Neural progenitor cell (in vitro differentiated cells): ENCODE results near the gene ARID5B. TPM values are rescaled to one million over a fixed set of nuclear protein-coding genes. Genes with fewer than 3 reads are reported as not detected.

ENCODE experiments used
- DNase-seq: peaks from one replicate; pipeline ENCODE4 v3.0.0-alpha.2; 2016; ENCODE audit warnings: low spot score
- H2AFZ ChIP-seq: fragments of 200-600 bp; sonication (generic); replicated peaks from 2 replicates; pipeline ENCODE4 v1.6.1; 2016; ENCODE audit warnings: antibody characterized with exemption
- H3F3A ChIP-seq: fragments of 200-600 bp; sonication (generic); 2 replicates; pipeline ENCODE4 v1.6.1; 2016; ENCODE audit warnings: antibody characterized with exemption, low read depth
- H3K27ac ChIP-seq: fragments of 200-600 bp; sonication (generic); 2 replicates; pipeline ENCODE4 v1.5.1; 2016; ENCODE audit warnings: mild to moderate bottlenecking
- H3K27me3 ChIP-seq: fragments of 200-600 bp; sonication (generic); 2 replicates; pipeline ENCODE4 v1.6.1; 2016; ENCODE audit warnings: mild to moderate bottlenecking, moderate library complexity
- H3K36me3 ChIP-seq: fragments of 200-600 bp; sonication (generic); 2 replicates; pipeline ENCODE4 v1.5.1; 2016
- H3K4me1 ChIP-seq: fragments of 200-600 bp; sonication (generic); 2 replicates; pipeline ENCODE4 v1.6.1; 2016; ENCODE audit warnings: mixed run types
- H3K4me2 ChIP-seq: fragments of 200-600 bp; sonication (generic); 2 replicates; pipeline ENCODE4 v1.6.1; 2016
- H3K4me3 ChIP-seq: fragments of 200-600 bp; sonication (generic); 2 replicates; pipeline ENCODE4 v1.5.1; 2016
- H3K79me2 ChIP-seq: fragments of 200-600 bp; sonication (generic); 2 replicates; pipeline ENCODE4 v1.6.1; 2016; ENCODE audit warnings: low read depth
- H3K9ac ChIP-seq: fragments of 200-600 bp; sonication (generic); 2 replicates; pipeline ENCODE4 v1.6.1; 2016
- H3K9me3 ChIP-seq: fragments of 200-600 bp; sonication (generic); 2 replicates; pipeline ENCODE4 v1.5.1; 2016; ENCODE audit warnings: low read depth
- H4K20me1 ChIP-seq: fragments of 200-600 bp; sonication (generic); 2 replicates; pipeline ENCODE4 v1.6.1; 2016; ENCODE audit warnings: low read depth
- H3K27ac Mint-ChIP-seq: 3 replicates; pipeline ENCODE4 v1.8.0; 2021; ENCODE audit warnings: mixed read lengths
- H3K27me3 Mint-ChIP-seq: 2 replicates; pipeline ENCODE4 v1.8.0; 2022; ENCODE audit warnings: low read depth, mild to moderate bottlenecking, inconsistent platforms, moderate library complexity, mixed read lengths; ENCODE audit not compliant: insufficient read depth
- H3K36me3 Mint-ChIP-seq: 3 replicates; pipeline ENCODE4 v1.8.0; 2021; ENCODE audit warnings: mixed read lengths
- H3K4me1 Mint-ChIP-seq: 3 replicates; pipeline ENCODE4 v1.8.0; 2021; ENCODE audit warnings: mixed read lengths
- H3K4me3 Mint-ChIP-seq: 3 replicates; pipeline ENCODE4 v1.8.0; 2021; ENCODE audit warnings: mild to moderate bottlenecking, moderate library complexity, mixed read lengths
- H3K9me3 Mint-ChIP-seq: 3 replicates; pipeline ENCODE4 v1.8.0; 2020; ENCODE audit warnings: mixed read lengths
- EZH2 ChIP-seq: fragments of 200-600 bp; sonication (generic); IDR thresholded peaks from 2 replicates; pipeline ENCODE4 v1.6.1; 2017; ENCODE audit warnings: antibody characterized with exemption, mild to moderate bottlenecking, moderate library complexity
- EZH2phosphoT487 ChIP-seq: fragments of 200-600 bp; sonication (generic); IDR thresholded peaks from 2 replicates; pipeline ENCODE4 v1.6.1; 2017; ENCODE audit warnings: antibody characterized with exemption
- total RNA-seq: library from RNA; depleted of rRNA; stranded (reverse); fragments of >200 nt; gene quantifications from 2 replicates; pipeline ENCODE4 v1.2.3, GENCODE V29; 2015; ENCODE audit warnings: low replicate concordance
- TF ChIP-seq, protein P1 (sequence below): fragments of 200-600 bp; sonication (generic); IDR thresholded peaks from 2 replicates; pipeline ENCODE4 v1.5.1; 2017; ENCODE audit warnings: antibody characterized with exemption, mild to moderate bottlenecking

Gene ARID5B
- total RNA-seq, 1 donor from 2014 or later, result 1.5 TPM

DNA sequence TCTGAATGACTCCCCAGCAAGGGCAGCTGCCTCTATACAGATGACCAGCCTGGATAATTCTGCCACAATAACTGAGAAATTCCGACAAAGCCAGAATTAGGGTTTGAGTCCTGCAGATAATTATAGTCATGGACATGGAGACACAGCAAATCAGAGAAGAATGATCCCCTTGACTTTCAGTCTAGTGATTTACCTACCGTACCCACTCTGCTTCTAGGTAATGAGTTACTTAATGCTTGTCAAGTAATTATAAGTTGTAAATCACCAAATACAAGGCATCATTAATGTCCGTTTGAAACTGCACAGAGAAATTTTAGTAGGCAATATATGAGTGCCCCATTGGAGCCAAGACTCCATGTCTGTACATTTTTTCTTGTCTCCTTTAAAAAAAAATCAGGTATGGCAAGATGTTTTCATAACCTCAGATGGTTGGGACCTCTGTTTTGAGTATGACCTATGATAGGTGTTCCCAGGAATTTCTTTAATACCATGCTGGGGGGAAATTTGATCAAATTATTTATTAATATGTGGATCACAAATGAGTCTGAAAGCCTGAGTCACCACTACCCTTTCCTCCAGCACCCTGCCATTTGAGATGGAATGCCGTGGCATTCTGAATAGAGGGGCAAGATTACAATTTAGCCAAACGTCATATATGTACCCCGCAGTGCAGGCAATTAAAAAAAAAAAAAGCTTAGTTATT, 5.5 kb upstream of the ARID5B start:
- H3K4me2 ChIP-seq, result no peak overlapping the region
- H3K4me1 ChIP-seq, result no peaks in the 10 kb centered on the region
- H3K27ac ChIP-seq, result no peak overlapping the region
- Mint-ChIP-seq H3K36me3 (no peaks in the 10 kb centered on the region), H3K4me3 (no peak overlapping the region), H3K9me3 (no peaks in the 10 kb centered on the region), H3K27ac (no peak overlapping the region), H3K27me3 (peaks cover 6% of the 10 kb centered on the region), H3K4me1 (peaks cover 37% of the 10 kb centered on the region)
- H3K9me3 ChIP-seq, result no peaks in the 10 kb centered on the region
- H3F3A ChIP-seq, result peaks cover 6% of the 10 kb centered on the region
- TF ChIP-seq EZH2phosphoT487, result no peak
- TF ChIP-seq, protein P1, sequence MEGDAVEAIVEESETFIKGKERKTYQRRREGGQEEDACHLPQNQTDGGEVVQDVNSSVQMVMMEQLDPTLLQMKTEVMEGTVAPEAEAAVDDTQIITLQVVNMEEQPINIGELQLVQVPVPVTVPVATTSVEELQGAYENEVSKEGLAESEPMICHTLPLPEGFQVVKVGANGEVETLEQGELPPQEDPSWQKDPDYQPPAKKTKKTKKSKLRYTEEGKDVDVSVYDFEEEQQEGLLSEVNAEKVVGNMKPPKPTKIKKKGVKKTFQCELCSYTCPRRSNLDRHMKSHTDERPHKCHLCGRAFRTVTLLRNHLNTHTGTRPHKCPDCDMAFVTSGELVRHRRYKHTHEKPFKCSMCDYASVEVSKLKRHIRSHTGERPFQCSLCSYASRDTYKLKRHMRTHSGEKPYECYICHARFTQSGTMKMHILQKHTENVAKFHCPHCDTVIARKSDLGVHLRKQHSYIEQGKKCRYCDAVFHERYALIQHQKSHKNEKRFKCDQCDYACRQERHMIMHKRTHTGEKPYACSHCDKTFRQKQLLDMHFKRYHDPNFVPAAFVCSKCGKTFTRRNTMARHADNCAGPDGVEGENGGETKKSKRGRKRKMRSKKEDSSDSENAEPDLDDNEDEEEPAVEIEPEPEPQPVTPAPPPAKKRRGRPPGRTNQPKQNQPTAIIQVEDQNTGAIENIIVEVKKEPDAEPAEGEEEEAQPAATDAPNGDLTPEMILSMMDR, result no peak
- no peak for TF ChIP-seq EZH2
- no peak overlapping the region for H3K9ac ChIP-seq
- H3K36me3 ChIP-seq, result no peaks in the 10 kb centered on the region
- H3K27me3 ChIP-seq, result peaks cover 40% of the 10 kb centered on the region
- no peak for DNase-seq
- H4K20me1 ChIP-seq, result no peaks in the 10 kb centered on the region
- H3K4me3 ChIP-seq, result no peak overlapping the region
- no peak overlapping the region for H2AFZ ChIP-seq
- no peaks in the 10 kb centered on the region for H3K79me2 ChIP-seq

DNA sequence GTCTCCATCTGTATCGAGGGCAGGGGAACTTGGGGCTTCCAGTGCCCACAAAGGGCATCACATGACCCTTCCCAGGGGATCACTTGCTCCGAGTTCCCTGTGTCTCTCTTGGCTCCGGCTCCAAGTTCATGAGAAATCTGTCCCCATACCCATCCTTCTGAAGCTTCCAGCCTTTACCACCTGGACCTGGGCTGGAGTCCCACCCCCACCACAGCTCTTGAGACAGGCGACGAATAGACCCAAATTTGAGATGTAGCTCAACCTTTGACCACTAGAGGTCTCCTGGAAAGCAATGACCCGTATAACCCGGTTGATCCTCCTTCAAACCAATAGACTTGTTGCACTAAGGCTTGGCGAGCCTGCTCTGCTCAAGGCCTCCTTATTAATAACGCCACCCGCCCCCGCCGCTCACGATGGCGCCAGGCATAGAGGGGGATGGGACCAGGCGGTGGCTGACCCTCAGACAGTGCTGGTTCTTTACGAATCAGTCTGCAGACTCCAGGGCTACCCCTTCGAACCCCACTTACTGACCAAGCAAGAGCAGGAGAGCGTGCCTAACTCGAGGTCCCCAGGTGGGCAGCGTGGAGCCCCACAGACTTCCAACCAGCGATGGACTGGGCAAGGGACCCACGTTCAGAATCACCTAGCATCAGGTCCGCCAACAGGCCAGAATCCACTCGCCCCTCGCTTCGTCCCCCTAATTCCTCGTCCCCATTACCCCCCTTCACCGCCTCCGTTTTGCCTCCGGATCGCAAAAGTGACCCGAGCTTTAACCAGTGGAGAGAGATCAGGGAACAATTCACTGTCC, 4.4 kb upstream of the ARID5B start:
- no peaks in the 10 kb centered on the region for H3K36me3 Mint-ChIP-seq
- Histone ChIP-seq H2AFZ (peak overlapping the region; percentile 80), H3K27me3 (peaks cover 40% of the 10 kb centered on the region), H3K27ac (no peak overlapping the region), H3K36me3 (no peaks in the 10 kb centered on the region), H3K9ac (no peak overlapping the region), H3F3A (peaks cover 9% of the 10 kb centered on the region), H3K79me2 (no peaks in the 10 kb centered on the region), H3K4me3 (peak overlapping the region; percentile 43), H3K9me3 (no peaks in the 10 kb centered on the region), H3K4me2 (peak overlapping the region; percentile 76), H3K4me1 (no peaks in the 10 kb centered on the region), H4K20me1 (no peaks in the 10 kb centered on the region)
- peaks cover 34% of the 10 kb centered on the region for H3K4me1 Mint-ChIP-seq
- H3K27me3 Mint-ChIP-seq, result peaks cover 6% of the 10 kb centered on the region
- TF ChIP-seq, protein P1, result peak; percentile 77
- no peak for TF ChIP-seq EZH2
- peak overlapping the region; percentile 97 for H3K27ac Mint-ChIP-seq
- peak; percentile 80 for DNase-seq
- peak overlapping the region; percentile 81 for H3K4me3 Mint-ChIP-seq
- H3K9me3 Mint-ChIP-seq, result no peaks in the 10 kb centered on the region

DNA sequence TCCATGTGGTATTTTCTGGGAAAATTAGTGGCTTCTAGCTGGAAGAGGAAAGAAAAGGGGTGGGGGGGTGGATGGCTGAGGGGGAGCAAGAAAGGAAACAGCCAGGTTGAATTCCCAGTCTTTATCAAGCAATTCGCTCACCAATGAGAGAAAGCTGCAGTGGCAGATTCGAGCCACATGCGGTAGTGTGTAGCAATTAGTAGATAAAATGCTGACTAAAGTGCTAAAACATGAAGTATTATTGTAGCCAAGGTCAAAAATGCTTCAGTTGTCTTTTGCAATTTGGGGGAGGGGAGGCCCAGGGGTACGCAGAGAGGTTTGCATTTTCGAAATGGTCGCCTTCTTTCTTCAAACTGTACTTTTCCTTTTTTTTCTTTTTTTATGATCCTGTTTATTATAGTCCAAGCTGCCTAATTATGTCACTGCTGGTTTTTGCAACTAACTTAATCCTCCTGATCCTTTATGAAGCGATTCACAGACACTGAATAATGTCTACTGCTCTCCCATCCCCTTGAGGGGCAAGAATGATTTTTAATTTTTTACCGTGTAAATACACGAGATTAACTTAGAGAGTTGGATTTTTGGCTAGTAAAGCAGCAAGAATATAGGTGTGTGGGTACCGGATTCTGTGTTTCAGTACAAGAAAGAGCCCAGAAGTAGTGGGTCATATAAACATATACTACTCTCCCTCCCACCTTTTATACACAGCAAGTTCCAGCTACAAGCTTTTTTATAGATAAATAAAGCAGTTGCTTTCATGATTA, 3.6 kb upstream of the ARID5B start:
- Histone ChIP-seq H4K20me1 (peaks cover 3% of the 10 kb centered on the region), H3K4me3 (peak overlapping the region; percentile 43), H3F3A (peaks cover 17% of the 10 kb centered on the region), H2AFZ (peak overlapping the region; percentile 80), H3K27me3 (peaks cover 44% of the 10 kb centered on the region), H3K27ac (no peak overlapping the region), H3K9ac (no peak overlapping the region), H3K4me2 (peak overlapping the region; percentile 76), H3K36me3 (no peaks in the 10 kb centered on the region), H3K9me3 (no peaks in the 10 kb centered on the region), H3K79me2 (no peaks in the 10 kb centered on the region), H3K4me1 (no peaks in the 10 kb centered on the region)
- peak; percentile 62 for DNase-seq
- H3K9me3 Mint-ChIP-seq, result no peaks in the 10 kb centered on the region
- peaks cover 7% of the 10 kb centered on the region for H3K27me3 Mint-ChIP-seq
- H3K27ac Mint-ChIP-seq, result peak overlapping the region; percentile 59
- TF ChIP-seq, protein P1, result peak; percentile 33
- TF ChIP-seq EZH2, result no peak
- H3K4me3 Mint-ChIP-seq, result peak overlapping the region; percentile 81
- peaks cover 34% of the 10 kb centered on the region for H3K4me1 Mint-ChIP-seq
- no peaks in the 10 kb centered on the region for H3K36me3 Mint-ChIP-seq
